Measurements from ENCODE around the gene NMS. TPM values are rescaled to one million over a fixed set of nuclear protein-coding genes. Genes with fewer than 3 reads are reported as not detected.

NMS gene
- total and polyA plus RNA-seq, 2 of the 8 experiments (the other 6 are each of a cell fraction or from before 2014, with no cell fraction given), result not detected

GRCh38 chr2:100483895-100484294 lies 13.6 kb downstream of the NMS start (continued):
- TF ChIP-seq CHD7 (IDR thresholded peaks at IDR 0.05; ENCODE audit: insufficient replicate concordance, low read length) (no peak), HDAC6 (IDR thresholded peaks at IDR 0.05; ENCODE audit: low read depth, low read length) (no peak), ZNF274 (IDR thresholded peaks at IDR 0.05; ENCODE audit: borderline replicate concordance, extremely low read depth, low read length) (no peak), RAD21 (IDR thresholded peaks at IDR 0.05 in 1 of 2, conservative IDR thresholded peaks at IDR 0.05 in 1 of 2; ENCODE audit: low read depth in 2 of 2, low read length in 2 of 2) (no peak), EGR1 (IDR thresholded peaks at IDR 0.05; ENCODE audit: borderline replicate concordance, low read depth, low read length) (no peak), JUN (IDR thresholded peaks at IDR 0.05; ENCODE audit: low read depth, low read length) (no peak), TEAD4 (IDR thresholded peaks at IDR 0.05; ENCODE audit: low read depth, low read length) (no peak), KDM1A (IDR thresholded peaks at IDR 0.05; ENCODE audit: borderline replicate concordance, low read length) (no peak), GABPA (IDR thresholded peaks at IDR 0.05; ENCODE audit: borderline replicate concordance, insufficient read depth, low read length) (no peak), CHD2 (IDR thresholded peaks at IDR 0.05; ENCODE audit: low read length) (no peak), ASH2L (IDR thresholded peaks at IDR 0.05; ENCODE audit: low read length) (no peak), RBBP5 (IDR thresholded peaks at IDR 0.05; ENCODE audit: borderline replicate concordance, low read depth, low read length) (no peak), TAF1 (IDR thresholded peaks at IDR 0.05; ENCODE audit: low read depth, low read length) (no peak)

All from H1 (cell line).